NCI-H82 treated with DMSO at 0.1 percent for 48 hours (cell line): ENCODE measurements around the gene DDX39B.
"Not testable (repeated sequence)": the region's sequence is repeated elsewhere in the genome, so short reads cannot be mapped to it uniquely, and the experiment has no call there.

ENCODE experiments used
- DNase-seq: peaks from one replicate; lab custom pipeline; 2025; ENCODE audit not compliant: unreplicated experiment; lab: John Stamatoyannopoulos, UW

DDX39B gene

DNA sequence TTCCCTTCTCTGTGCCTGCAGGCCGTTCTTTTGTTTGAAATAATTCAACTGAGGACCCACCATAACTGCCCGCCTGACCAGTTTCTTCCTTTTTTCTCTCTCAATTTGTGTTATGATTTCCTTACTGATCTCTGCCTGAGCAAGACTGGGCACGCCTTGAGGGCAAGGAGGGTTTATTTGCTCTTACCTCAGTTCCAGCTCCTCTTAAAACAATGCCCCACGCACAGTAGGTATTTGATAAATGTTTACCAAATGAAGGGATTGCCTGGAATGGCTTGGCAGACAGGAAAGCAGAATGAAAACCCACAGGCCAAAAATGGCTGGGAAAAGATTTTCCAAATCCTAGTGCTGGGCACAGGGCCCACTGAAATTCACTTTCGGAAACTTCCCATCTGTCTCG, 54.1 kb downstream of the DDX39B start:
- not testable (repeated sequence) for DNase-seq

- not testable (repeated sequence) for DNase-seq
Measured at GRCh38 chr6:31486065-31486837, 55.6 kb downstream of the DDX39B start.

DNA sequence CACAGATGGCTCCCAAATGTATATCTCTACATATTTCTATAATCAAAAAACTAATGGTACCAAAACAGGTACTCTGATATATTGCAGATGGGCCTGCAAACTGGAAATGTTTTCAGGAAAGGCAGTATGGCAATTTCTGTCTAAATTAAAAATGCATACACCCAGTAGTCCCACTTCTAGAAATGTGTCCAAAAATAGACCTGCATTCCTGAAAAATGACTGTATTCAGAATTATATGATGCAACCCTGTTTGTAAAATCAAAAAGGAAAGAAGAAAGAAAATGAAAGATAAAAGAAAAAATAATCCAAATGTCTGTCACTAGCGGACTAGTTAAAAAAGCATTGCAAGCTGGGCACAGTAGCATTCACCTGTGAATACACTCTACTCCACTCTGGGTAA, 56.7 kb downstream of the DDX39B start:
- DNase-seq, result no peak

GRCh38 chr6:31483392-31483791, 58.4 kb downstream of the DDX39B start:
- DNase-seq, result no peak

GRCh38 chr6:31480574-31480973, 61.2 kb downstream of the DDX39B start:
- no peak for DNase-seq
